Measurements from ENCODE around the gene TWF2.
A peak's percentile ranks its signal among the peaks of the same experiment; 100 is the strongest.
"Not testable (repeated sequence)": the region's sequence is repeated elsewhere in the genome, so short reads cannot be mapped to it uniquely, and the experiment has no call there.

The TWF2 gene

DNA sequence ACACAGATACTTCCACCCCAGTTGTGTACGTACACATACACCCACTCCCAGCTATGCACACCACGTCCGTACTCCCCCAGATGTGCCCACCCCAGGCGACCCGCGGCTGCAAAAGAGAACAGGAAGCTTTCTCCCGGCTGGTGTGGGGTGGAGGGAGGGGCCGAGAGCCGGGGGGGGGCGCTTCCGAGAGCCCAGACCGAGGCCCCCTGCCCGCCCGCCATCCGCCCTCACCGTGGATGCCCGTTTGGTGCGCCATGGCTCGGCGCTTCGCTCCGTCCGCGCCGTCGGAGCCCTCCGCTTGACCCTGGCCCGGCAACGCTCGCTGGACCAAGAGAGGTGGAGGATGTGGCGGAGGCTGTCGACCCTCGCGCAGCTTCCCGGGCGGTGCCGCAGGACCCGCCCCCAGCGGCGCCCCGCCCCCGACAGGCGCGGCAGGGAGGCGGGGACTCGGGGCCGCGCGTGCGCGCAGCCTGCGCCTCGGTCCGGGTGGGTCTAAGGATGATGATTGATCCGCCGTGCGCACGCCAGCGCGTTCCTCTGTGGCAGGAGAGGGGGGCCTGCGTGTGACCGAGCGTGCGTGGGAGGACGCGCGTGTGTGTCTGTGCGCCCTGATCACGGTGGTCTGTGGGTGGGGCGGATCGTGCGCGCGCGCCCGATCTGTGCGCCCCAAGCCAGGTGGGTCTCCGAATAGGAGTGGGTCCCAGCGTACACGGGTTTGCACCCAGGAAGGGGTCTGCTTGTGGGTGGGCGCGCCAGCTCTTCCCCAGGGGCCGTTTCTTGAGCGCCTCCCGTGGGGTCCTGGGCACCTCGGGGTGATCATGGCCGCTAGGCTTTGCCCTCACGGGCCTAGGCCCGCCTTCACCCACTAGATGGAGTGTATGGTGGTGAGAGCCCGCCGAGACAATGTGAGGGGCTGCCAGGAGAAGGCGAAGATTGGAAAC is at the start of gene TWF2:
TWF2 (minus strand) TSS at position 398 of the 941 bp plus-strand sequence; CDS start at position 256, 142 bp downstream.
- peaks cover 87% of the 10 kb centered on the region for H3K4me1 Mint-ChIP-seq
- H3K36me3 Mint-ChIP-seq: peaks cover 10% of the 10 kb centered on the region
- H3K27ac Mint-ChIP-seq: peak within 1 kb of the TSS; percentile 93
- H3K4me3 Mint-ChIP-seq: peak within 1 kb of the TSS; percentile 94
- no peaks in the 10 kb centered on the region for H3K27me3 Mint-ChIP-seq
- ATAC-seq: peak; percentile 95
- no peaks in the 10 kb centered on the region for H3K9me3 Mint-ChIP-seq

DNA sequence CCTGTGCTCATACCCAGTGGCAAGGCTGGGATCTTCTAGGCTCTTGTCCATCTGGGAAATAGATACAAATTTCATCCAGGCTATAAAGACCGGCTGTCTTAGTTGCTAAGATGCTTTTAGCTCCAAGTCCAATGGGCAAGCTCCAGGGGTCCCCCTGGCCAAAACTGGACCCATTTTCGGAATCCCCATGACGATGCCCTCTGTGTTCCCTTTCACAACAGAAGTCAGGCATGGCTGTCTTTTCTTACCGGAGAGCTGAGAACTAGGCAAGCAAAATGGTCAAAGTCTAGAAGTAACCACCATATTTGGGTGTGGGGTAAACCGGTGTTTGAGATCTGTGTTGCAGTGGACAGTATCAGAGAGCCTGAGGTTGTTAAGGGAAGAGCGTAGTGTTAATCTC is 49.7 kb upstream of the TWF2 start:
- Mint-ChIP-seq H3K9me3 (no peaks in the 10 kb centered on the region), H3K4me3 (peak overlapping the region; percentile 98), H3K4me1 (peaks cover 36% of the 10 kb centered on the region), H3K27ac (peak overlapping the region; percentile 99), H3K27me3 (no peaks in the 10 kb centered on the region), H3K36me3 (peaks cover 21% of the 10 kb centered on the region)
- no peak for ATAC-seq

DNA sequence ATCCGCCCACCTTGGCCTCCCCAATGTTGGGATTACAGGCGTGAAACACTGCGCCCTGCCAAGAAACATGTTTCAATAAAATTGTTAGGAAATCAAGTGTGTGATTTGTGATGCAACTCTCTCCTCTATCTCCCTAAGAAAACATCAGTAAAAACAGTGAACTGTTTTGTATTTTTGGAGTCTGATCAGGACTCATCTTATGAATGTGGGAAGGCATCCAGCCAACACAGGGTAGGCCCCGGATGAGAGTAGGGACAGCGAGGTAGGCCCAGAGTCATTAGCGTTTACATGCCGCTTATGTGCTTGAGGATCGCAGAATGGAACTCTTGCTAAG is 47.8 kb upstream of the TWF2 start:
- Mint-ChIP-seq H3K27me3 (no peaks in the 10 kb centered on the region), H3K9me3 (no peaks in the 10 kb centered on the region), H3K4me1 (peaks cover 30% of the 10 kb centered on the region), H3K4me3 (peak overlapping the region; percentile 98), H3K36me3 (peaks cover 7% of the 10 kb centered on the region), H3K27ac (peak overlapping the region; percentile 99)
- ATAC-seq: no peak

DNA sequence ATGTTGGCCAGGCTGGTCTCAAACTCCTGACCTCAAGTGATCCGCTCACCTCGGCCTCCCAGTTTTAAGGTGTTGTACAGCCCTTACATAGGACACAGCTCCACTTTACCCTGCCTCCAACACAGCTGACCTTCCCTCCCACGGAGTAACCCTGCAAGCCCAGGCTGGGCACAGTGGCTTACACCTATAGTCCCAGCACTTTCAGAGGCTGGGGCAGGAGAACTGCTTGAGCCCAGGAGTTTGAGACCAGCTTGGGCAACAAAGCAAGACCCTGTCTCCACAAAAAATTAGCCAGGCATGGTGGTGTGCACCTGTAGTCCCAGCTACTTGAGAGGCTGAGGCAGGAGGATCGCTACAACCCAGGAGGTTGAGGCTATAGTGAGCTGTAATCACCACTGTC is 45.1 kb upstream of the TWF2 start:
- peaks cover 20% of the 10 kb centered on the region for H3K4me1 Mint-ChIP-seq
- H3K4me3 Mint-ChIP-seq: not testable (repeated sequence)

DNA sequence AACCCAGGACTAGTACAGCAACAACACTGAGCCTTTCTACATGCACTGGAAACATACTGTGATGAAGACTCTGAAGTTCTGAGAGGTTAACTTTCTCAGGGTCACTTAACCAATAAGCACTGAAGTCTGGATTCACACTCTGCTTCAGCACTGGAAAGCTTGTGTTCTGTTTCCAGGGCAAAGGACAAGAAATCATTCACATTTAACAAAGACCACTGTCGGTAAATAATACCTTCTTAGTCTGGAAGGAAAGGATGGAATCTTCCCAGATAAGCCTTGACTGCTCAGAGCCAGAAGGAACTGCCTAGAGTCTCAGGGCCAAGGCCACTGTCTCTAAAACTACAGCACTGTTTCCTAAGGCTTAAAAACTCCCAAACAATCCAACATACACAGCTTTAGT is 44.3 kb upstream of the TWF2 start:
- Mint-ChIP-seq H3K4me1 (peaks cover 18% of the 10 kb centered on the region), H3K27ac (no peak overlapping the region), H3K27me3 (no peaks in the 10 kb centered on the region), H3K9me3 (no peaks in the 10 kb centered on the region), H3K36me3 (no peaks in the 10 kb centered on the region), H3K4me3 (no peak overlapping the region)
- ATAC-seq: no peak

More for the DNA sequence above, 45.1 kb upstream of the TWF2 start:
- not testable (repeated sequence) for ATAC-seq, H3K9me3 Mint-ChIP-seq, H3K27me3 Mint-ChIP-seq, H3K36me3 Mint-ChIP-seq
- peak overlapping the region; percentile 24 for H3K27ac Mint-ChIP-seq

DNA sequence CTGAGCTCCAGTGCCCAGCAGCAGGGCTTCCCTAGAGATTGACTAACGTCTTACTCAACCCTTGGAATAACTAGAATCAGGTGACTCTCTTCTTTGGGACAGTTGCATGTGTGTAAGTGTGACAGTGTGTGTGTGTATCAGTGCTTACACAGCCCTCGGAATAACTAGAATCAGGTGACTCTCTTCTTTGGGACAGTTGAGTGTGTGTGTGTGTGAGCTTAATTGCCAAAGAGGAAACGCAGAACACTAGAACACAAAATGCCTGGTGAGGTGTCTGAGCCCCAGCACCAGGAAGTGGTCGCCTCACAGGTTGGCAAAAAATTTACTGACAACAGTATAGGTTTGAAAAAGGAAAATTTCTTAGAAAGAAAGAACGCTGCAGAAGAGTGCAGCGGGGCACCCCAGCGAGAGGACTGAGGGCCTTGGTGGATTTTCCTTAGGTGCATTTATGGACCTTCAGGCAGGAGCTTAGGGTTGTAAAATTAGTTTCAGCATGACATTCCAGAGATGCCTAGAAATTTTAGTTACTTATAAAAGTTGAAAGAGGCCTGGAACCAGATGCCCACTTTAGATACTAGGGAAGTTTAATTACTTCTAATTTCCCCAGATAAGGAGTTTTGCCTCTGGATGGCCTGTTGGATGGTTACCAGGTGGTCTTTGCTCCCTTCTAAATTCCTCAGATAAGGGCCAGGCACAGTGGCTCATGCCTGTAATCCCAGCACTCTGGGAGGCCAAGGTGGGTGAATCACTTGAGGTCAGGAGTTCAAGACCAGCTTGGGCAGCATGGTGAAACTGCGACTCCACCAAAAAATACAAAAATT is 43.2 kb upstream of the TWF2 start:
- H3K4me1 Mint-ChIP-seq: peaks cover 20% of the 10 kb centered on the region
- no peak overlapping the region for H3K4me3 Mint-ChIP-seq
- H3K27me3 Mint-ChIP-seq: no peaks in the 10 kb centered on the region
- ATAC-seq: no peak
- H3K9me3 Mint-ChIP-seq: no peaks in the 10 kb centered on the region
- peaks cover 6% of the 10 kb centered on the region for H3K36me3 Mint-ChIP-seq
- no peak overlapping the region for H3K27ac Mint-ChIP-seq

DNA sequence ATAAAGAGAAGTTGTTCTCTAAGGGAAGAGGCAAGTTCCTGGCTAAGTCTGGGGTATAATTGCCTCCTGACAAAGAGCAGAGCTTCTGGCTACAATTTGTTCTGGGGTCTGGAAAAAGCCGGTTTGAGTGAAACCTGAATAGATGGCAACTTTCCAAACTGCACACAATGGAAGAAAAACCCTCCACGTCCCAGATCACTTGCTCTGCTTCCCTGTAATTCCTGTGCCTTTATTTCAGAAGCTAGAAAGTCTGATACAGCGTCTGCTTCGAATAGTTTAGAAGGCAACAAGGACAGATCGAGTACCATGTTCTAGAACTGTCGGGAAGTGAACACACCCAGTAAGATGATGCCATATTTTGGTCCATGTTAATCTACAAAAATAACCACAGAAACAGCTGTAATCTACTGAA is 41.1 kb upstream of the TWF2 start:
- no peak overlapping the region for H3K4me3 Mint-ChIP-seq
- ATAC-seq: no peak
- H3K4me1 Mint-ChIP-seq: peaks cover 34% of the 10 kb centered on the region
- H3K36me3 Mint-ChIP-seq: peaks cover 15% of the 10 kb centered on the region
- H3K27me3 Mint-ChIP-seq: no peaks in the 10 kb centered on the region
- no peak overlapping the region for H3K27ac Mint-ChIP-seq
- no peaks in the 10 kb centered on the region for H3K9me3 Mint-ChIP-seq

DNA sequence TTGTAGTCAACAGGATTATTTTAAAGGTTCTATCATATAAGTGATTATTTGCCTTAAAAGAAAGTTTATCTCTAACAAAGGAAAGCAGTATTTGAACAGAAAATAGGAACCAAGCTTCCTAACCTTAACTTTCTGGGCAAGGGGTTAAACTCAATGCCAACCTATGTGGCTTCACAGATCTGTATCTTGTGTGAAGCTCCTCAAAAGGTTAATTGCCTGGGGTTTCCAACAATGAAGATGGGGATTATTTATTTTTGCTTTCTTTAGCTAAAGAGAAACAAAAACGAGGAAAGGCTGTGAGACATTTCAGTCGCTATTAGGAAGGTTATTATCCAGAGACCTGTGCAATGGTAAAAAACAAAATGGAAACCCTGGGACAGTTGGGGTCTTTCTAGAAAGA is 40.6 kb upstream of the TWF2 start:
- H3K4me3 Mint-ChIP-seq: peak overlapping the region; percentile 87
- H3K9me3 Mint-ChIP-seq: no peaks in the 10 kb centered on the region
- peaks cover 16% of the 10 kb centered on the region for H3K36me3 Mint-ChIP-seq
- peaks cover 38% of the 10 kb centered on the region for H3K4me1 Mint-ChIP-seq
- peak overlapping the region; percentile 87 for H3K27ac Mint-ChIP-seq
- no peak for ATAC-seq
- no peaks in the 10 kb centered on the region for H3K27me3 Mint-ChIP-seq

DNA sequence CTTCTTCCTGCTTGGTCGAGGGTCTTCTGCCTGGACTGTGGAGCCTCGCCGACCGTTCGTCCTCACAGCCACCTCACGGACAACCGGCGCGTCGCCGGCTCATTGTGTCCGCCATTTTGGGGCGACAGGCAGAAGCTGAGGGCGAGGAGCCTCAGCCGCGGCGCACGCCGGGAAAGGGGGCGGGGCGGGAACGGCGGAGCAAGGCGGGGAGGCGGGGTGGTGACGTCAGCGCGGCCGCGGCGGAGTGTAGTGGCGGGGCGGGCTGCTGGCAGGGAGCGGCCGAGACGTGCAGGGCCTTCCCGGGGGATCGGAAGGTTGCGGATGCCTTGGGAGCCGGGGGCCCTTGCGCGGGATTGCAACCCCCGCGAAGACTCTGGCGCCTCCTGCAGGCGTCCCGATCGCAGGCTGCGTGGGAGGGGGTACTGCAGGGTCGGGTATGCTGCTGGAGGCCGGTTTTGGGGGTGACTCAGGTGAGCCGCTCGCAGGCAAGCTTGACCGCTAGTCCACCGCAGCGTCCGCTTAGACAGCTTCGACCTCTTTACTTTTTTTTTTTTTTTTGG is 39.6 kb upstream of the TWF2 start, which contains the start of gene WDR82:
WDR82 (minus strand) TSS at position 140 of the 560 bp plus-strand sequence. CDS start 288 bp downstream, outside the sequence.
- H3K4me1 Mint-ChIP-seq: peaks cover 48% of the 10 kb centered on the region
- peaks cover 25% of the 10 kb centered on the region for H3K36me3 Mint-ChIP-seq
- H3K4me3 Mint-ChIP-seq: peak within 1 kb of the TSS; percentile 91
- H3K27me3 Mint-ChIP-seq: no peaks in the 10 kb centered on the region
- peak; percentile 96 for ATAC-seq
- H3K9me3 Mint-ChIP-seq: no peaks in the 10 kb centered on the region
- H3K27ac Mint-ChIP-seq: peak within 1 kb of the TSS; percentile 87

DNA sequence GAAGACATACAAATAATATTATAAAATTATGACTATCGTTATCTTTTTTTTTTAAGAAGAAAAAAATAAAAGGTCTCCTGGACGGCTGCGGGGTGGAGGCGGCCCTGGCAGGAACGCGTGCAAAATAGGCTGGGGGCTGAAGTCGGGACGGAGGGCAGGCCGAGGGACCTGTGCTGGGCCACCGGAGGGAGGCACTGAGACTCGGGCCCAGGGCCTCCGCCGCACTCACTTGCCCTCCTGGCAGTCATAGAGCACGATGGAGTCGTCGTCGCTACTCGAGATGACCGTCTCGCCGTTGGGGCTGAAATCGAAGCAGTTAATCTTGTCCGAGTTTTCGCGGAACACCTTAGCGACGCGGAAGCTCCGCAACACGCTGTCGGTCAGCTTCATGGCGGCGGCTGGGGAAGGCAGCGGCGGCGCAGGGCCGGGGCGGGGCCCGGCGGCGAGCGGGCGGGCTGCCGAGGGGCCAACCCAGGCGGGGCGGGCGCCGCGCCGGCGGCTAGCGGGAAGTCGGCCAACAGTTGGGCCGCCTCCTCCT is 39.1 kb upstream of the TWF2 start:
- Mint-ChIP-seq H3K36me3 (peaks cover 28% of the 10 kb centered on the region), H3K27me3 (no peaks in the 10 kb centered on the region), H3K9me3 (no peaks in the 10 kb centered on the region), H3K4me3 (peak overlapping the region; percentile 91), H3K27ac (peak overlapping the region; percentile 87), H3K4me1 (peaks cover 54% of the 10 kb centered on the region)
- ATAC-seq: peak; percentile 84

DNA sequence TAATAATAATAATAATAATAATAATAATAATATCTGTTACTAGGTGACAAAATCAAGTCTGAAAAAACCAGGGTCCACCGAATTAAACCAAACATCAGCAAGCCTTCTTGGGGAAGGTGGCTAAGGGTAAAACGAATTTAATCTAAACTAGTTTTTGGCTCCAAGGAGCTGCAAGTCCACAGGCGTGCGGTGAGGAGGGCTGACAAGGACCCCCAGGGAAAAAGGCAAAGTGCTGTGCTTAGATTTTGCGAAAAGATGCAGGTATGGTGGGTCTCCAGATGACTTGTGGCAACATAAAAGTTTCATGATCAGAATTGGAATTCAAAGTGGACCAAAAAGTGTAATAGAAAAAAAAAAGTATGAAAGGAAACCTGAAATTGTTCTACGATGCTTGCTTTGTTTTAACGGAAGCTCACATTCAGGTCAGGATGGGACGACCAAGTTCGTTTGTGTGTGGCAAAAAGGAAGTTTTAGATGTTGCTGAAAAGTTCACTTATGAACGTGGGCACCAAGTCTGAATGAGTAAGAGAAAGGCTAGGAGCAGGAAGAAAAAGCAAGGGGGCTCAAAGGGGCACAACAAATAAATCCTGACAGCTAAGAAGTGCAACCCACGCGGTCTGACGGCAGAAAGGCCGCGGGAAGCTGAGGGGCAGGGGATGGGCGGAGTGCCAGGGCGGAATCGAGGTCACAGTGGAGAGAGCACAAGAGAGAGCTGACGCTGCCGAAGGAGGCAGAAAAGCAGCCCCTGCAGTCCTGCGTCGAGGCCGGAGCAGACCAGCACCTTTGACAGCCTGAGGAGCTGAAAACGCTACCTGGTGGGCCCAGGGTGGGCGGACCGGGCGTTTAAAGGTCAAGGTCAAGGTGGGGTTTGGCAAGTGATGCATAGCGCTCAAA is 38.4 kb upstream of the TWF2 start:
- Mint-ChIP-seq H3K9me3 (no peaks in the 10 kb centered on the region), H3K27me3 (no peaks in the 10 kb centered on the region), H3K4me1 (peaks cover 59% of the 10 kb centered on the region), H3K4me3 (peak overlapping the region; percentile 91), H3K27ac (peak overlapping the region; percentile 87), H3K36me3 (peaks cover 33% of the 10 kb centered on the region)
- peak; percentile 65 for ATAC-seq

DNA sequence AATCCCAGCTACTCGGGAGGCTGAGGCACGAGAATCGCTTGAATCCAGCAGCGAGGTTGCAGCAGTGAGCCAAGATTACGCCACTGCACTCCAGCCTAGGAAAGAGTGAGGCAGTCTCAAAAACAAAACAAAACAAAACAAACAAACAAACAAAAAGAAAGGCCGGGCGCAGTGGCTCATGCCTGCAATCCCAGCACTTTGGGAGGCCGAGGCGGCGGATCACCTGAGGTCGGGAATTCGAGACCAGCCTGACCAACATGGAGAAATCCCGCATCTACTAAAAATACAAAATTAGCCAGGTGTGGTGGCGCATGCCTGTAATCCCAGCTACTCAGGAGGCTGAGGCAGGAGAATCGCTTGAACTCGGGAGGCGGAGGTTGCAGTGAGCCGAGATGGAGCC is 35.8 kb upstream of the TWF2 start:
- not testable (repeated sequence) for H3K9me3 Mint-ChIP-seq, H3K27me3 Mint-ChIP-seq, ATAC-seq
- peak overlapping the region; percentile 67 for H3K27ac Mint-ChIP-seq
- H3K4me3 Mint-ChIP-seq: peak overlapping the region; percentile 54
- peaks cover 83% of the 10 kb centered on the region for H3K4me1 Mint-ChIP-seq
- peaks cover 33% of the 10 kb centered on the region for H3K36me3 Mint-ChIP-seq

DNA sequence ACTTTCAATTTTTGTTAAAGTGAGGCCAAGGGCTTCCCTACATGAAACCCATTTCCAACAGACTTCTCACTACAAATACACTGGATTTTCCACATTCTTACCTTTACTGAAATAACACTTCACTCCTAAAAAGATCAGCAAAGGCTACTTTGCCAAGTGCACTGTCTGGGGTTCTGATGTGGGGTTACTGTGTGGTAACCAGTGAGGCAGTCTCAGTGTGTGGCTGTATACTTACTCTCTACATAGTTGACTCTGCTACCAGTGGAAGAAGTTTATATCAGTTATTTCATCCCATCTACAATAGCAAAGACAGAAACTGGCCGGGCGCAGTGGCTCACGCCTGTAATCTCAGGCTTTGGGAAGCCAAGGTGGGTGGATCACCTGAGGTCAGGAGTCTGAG is 33.9 kb upstream of the TWF2 start:
- no peak overlapping the region for H3K4me3 Mint-ChIP-seq
- no peaks in the 10 kb centered on the region for H3K27me3 Mint-ChIP-seq
- ATAC-seq: no peak
- no peaks in the 10 kb centered on the region for H3K9me3 Mint-ChIP-seq
- H3K4me1 Mint-ChIP-seq: peaks cover 83% of the 10 kb centered on the region
- peaks cover 40% of the 10 kb centered on the region for H3K36me3 Mint-ChIP-seq
- peak overlapping the region; percentile 17 for H3K27ac Mint-ChIP-seq

DNA sequence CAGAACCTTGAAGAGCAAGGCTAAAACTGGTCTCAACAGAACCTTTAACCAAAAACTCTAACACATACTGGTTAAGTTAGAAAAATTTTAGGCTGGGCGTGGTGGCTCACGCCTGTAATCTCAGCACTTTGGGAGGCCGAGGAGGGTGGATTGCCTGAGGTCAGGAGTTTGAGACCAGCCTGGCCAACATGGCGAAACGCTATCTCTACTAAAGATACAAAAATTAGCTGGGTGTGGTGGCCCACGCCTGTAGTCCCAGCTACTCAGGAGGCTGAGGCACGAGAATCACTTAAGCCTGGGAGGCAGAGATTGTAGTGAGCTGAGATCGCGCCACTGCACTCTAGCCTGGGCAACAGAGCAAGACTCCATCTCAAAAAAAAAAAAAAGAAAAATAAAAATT is 33.2 kb upstream of the TWF2 start:
- not testable (repeated sequence) for H3K27me3 Mint-ChIP-seq, ATAC-seq, H3K9me3 Mint-ChIP-seq
- H3K4me3 Mint-ChIP-seq: peak overlapping the region; percentile 40
- peaks cover 87% of the 10 kb centered on the region for H3K4me1 Mint-ChIP-seq
- peak overlapping the region; percentile 74 for H3K27ac Mint-ChIP-seq
- H3K36me3 Mint-ChIP-seq: peaks cover 40% of the 10 kb centered on the region

All from stimulated activated memory B cell treated with anti-CD40 and anti-IgM and Interleukin-4, amounts not matched to agents 10 μg/mL and 1 μg/mL and 100 μg/mL, for 72 hours (primary cell).